Measurements from ENCODE around the gene MAP4.

Gene MAP4

DNA sequence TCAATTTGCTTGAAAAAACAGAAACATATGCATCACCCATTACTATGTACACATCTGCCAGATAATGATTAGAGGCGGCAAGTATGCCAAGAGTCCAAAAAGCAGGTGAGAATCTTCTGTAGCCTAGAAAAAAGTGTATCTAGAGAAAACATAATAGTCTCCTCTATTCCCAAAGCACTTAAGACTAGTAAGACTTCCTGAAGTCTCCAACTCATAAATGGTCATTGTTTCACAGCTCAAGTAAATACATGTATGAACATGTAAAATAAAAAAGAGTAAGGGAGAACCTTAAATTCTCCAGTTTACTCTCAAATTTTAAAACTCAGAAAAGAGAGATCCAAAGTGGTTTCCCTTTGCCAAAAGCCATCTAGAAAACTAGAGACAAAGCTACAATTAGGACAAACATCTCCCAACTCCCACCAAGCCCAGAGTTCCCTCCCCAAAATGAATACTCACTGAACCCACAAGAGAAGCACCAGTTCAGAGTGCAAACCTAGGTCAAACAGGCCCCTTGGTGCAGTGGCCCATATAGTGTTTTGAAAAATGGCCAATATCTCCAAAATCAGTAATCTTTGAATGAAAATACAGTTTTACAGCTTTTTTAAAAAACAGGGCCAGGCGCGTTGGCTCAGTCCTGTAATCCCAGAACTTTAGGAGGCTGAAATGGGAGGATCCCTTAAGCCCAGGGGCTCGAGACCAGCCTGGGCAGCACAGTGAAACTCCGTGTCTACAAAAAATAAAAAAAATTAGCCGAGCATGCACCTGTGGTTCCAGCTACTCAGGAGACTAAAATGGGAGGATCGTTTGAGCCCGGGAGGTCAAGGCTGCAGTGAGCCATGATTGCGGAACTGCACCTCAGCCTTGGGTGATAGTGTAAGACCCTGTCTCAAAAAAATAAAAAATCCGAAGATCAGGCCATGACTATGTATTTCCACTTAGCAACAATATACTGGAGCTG is 11.0 kb upstream of the MAP4 start:
- no peak for TF ChIP-seq ZNF565 (CRISPR knock-in tag; conservative IDR thresholded peaks at IDR 0.05; ENCODE audit: low read depth)
- no peak for TF ChIP-seq BACH2 (CRISPR knock-in tag; IDR thresholded peaks at IDR 0.05; ENCODE audit: borderline replicate concordance)
- TF ChIP-seq TSHZ2 (CRISPR knock-in tag; IDR thresholded peaks at IDR 0.05) = no peak
- TF ChIP-seq, protein P1, sequence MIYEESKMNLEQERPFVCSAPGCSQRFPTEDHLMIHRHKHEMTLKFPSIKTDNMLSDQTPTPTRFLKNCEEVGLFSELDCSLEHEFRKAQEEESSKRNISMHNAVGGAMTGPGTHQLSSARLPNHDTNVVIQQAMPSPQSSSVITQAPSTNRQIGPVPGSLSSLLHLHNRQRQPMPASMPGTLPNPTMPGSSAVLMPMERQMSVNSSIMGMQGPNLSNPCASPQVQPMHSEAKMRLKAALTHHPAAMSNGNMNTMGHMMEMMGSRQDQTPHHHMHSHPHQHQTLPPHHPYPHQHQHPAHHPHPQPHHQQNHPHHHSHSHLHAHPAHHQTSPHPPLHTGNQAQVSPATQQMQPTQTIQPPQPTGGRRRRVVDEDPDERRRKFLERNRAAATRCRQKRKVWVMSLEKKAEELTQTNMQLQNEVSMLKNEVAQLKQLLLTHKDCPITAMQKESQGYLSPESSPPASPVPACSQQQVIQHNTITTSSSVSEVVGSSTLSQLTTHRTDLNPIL (CRISPR knock-in tag; IDR thresholded peaks at IDR 0.05; ENCODE audit: low read depth) = no peak
- no peak for TF ChIP-seq ARNTL (CRISPR knock-in tag; IDR thresholded peaks at IDR 0.05; ENCODE audit: borderline replicate concordance, low read depth)
- no peak for TF ChIP-seq ZNF8 (CRISPR knock-in tag; IDR thresholded peaks at IDR 0.05)
- no peak for TF ChIP-seq CSRNP3 (CRISPR knock-in tag; IDR thresholded peaks at IDR 0.05)
- ATAC-seq = no peak

GRCh38 chr3:48026098-48026497 is 9.9 kb upstream of the MAP4 start:
- no peak for TF ChIP-seq ARNTL (CRISPR knock-in tag; IDR thresholded peaks at IDR 0.05; ENCODE audit: borderline replicate concordance, low read depth)
- no peak for TF ChIP-seq ZNF70 (CRISPR knock-in tag; IDR thresholded peaks at IDR 0.05)
- no peak for TF ChIP-seq GLIS3 (CRISPR knock-in tag; IDR thresholded peaks at IDR 0.05)
- no peak for TF ChIP-seq BACH2 (CRISPR knock-in tag; IDR thresholded peaks at IDR 0.05; ENCODE audit: borderline replicate concordance)
- TF ChIP-seq ISL1 (CRISPR knock-in tag; IDR thresholded peaks at IDR 0.05) = no peak
- TF ChIP-seq POU6F1 (CRISPR knock-in tag; IDR thresholded peaks at IDR 0.05; ENCODE audit: borderline replicate concordance, low read depth) = no peak
- TF ChIP-seq PPARA (CRISPR knock-in tag; IDR thresholded peaks at IDR 0.05; ENCODE audit: borderline replicate concordance) = no peak
- no peak for TF ChIP-seq ZFP3 (CRISPR knock-in tag; IDR thresholded peaks at IDR 0.05)
- no peak for TF ChIP-seq ESRRG (CRISPR knock-in tag; IDR thresholded peaks at IDR 0.05)
- TF ChIP-seq ZNF565 (CRISPR knock-in tag; conservative IDR thresholded peaks at IDR 0.05; ENCODE audit: low read depth) = no peak
- no peak for TF ChIP-seq RARB (CRISPR knock-in tag; IDR thresholded peaks at IDR 0.05)
- TF ChIP-seq, protein P1 (CRISPR knock-in tag; IDR thresholded peaks at IDR 0.05; ENCODE audit: low read depth) = no peak
- no peak for TF ChIP-seq CSDC2 (CRISPR knock-in tag; IDR thresholded peaks at IDR 0.05)
- TF ChIP-seq, protein P2, sequence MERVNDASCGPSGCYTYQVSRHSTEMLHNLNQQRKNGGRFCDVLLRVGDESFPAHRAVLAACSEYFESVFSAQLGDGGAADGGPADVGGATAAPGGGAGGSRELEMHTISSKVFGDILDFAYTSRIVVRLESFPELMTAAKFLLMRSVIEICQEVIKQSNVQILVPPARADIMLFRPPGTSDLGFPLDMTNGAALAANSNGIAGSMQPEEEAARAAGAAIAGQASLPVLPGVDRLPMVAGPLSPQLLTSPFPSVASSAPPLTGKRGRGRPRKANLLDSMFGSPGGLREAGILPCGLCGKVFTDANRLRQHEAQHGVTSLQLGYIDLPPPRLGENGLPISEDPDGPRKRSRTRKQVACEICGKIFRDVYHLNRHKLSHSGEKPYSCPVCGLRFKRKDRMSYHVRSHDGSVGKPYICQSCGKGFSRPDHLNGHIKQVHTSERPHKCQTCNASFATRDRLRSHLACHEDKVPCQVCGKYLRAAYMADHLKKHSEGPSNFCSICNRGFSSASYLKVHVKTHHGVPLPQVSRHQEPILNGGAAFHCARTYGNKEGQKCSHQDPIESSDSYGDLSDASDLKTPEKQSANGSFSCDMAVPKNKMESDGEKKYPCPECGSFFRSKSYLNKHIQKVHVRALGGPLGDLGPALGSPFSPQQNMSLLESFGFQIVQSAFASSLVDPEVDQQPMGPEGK (CRISPR knock-in tag; IDR thresholded peaks at IDR 0.05; ENCODE audit: borderline replicate concordance) = no peak
- no peak for TF ChIP-seq ZFP30 (CRISPR knock-in tag; IDR thresholded peaks at IDR 0.05)
- TF ChIP-seq ZNF8 (CRISPR knock-in tag; IDR thresholded peaks at IDR 0.05) = no peak
- ATAC-seq = no peak
